HL-60 (cell line): ENCODE measurements around the gene KRT74.

ENCODE experiments used
- POLR2AphosphoS5 ChIP-seq: IDR thresholded peaks from 2 replicates; pipeline ENCODE4 v1.6.1; 2012; ENCODE audit warnings: low read depth
- TF ChIP-seq, protein P1 (sequence below): IDR thresholded peaks from one replicate; pipeline ENCODE4 v1.5.1; 2011; ENCODE audit warnings: low read length, control low read depth, inconsistent platforms; ENCODE audit not compliant: insufficient read depth

DNA sequence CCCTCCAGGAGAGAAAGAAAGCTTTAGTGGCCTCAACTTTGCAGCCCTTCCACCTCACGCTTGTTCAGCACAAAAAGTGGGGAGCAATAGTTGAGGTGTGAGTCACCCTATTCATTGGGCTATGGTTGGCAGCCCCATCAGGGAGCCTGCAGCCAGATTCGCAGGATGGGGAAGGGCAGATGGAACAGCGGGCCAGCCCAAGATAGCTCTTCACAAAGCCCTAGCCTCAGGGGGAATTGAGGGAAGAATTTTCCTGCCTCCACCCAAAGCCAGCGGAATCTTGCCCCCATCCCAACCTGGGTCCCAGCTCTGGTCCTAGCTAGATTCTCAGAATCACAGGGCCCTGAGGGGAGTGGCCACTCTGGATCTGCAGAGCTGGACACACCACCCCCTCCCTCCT is 49.8 kb downstream of the KRT74 start:
- TF ChIP-seq, protein P1, sequence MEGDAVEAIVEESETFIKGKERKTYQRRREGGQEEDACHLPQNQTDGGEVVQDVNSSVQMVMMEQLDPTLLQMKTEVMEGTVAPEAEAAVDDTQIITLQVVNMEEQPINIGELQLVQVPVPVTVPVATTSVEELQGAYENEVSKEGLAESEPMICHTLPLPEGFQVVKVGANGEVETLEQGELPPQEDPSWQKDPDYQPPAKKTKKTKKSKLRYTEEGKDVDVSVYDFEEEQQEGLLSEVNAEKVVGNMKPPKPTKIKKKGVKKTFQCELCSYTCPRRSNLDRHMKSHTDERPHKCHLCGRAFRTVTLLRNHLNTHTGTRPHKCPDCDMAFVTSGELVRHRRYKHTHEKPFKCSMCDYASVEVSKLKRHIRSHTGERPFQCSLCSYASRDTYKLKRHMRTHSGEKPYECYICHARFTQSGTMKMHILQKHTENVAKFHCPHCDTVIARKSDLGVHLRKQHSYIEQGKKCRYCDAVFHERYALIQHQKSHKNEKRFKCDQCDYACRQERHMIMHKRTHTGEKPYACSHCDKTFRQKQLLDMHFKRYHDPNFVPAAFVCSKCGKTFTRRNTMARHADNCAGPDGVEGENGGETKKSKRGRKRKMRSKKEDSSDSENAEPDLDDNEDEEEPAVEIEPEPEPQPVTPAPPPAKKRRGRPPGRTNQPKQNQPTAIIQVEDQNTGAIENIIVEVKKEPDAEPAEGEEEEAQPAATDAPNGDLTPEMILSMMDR, result no peak
- no peak for TF ChIP-seq POLR2AphosphoS5
